Measurements from ENCODE around the gene FXN. TPM values are rescaled to one million over a fixed set of nuclear protein-coding genes. Genes with fewer than 3 reads are reported as not detected.
"Not testable (repeated sequence)": the region's sequence is repeated elsewhere in the genome, so short reads cannot be mapped to it uniquely, and the experiment has no call there.

Gene FXN
- total RNA-seq, 5 donors from 2014 or later (not counting 1 experiment from before 2014, with no cell fraction given): 13.1 to 20.3 (median 15.9) TPM

- DNase-seq (no peak), ATAC-seq (replicated peaks in 1 of 4) (no peak)
- no CpG with 5 or more reads among the region's 3 CpGs for WGBS (ENCODE audit: insufficient coverage)
- ChIA-PET POLR2A (no interaction called here), CTCF (interaction anchor here in 1 of 2 donors (0.7 kb wide), 1 partner anchor 54 kb away, joined by 4 read pairs; no protein-coding TSS in a partner anchor)
- Histone ChIP-seq H3K36me3 (ENCODE audit: control insufficient read depth in 2 of 2, extremely low read depth in 1 of 2, insufficient read depth in 1 of 2, low read length in 1 of 2) (no peaks in the 10 kb centered on the region), H3K9me3 (no peaks in the 10 kb centered on the region), H3K27me3 (replicated peaks in 1 of 2; ENCODE audit: control insufficient read depth in 2 of 2, extremely low read depth in 1 of 2, insufficient read depth in 2 of 2, low read length in 1 of 2) (no peaks in the 10 kb centered on the region), H3K4me3 (ENCODE audit: control insufficient read depth in 1 of 2, extremely low read depth in 1 of 2, low read length in 1 of 2) (no peak overlapping the region), H3K4me1 (ENCODE audit: control insufficient read depth in 1 of 2, extremely low read depth in 1 of 2, insufficient read depth in 2 of 2, low read length in 2 of 2) (no peaks in the 10 kb centered on the region), H3K27ac (ENCODE audit: low read length) (no peak overlapping the region)
- Mint-ChIP-seq H3K9me3 (no peaks in the 10 kb centered on the region), H3K36me3 (no peaks in the 10 kb centered on the region), H3K4me1 (no peaks in the 10 kb centered on the region), H3K27ac (no peak overlapping the region), H3K27me3 (no peaks in the 10 kb centered on the region), H3K4me3 (no peak overlapping the region)
Measured at GRCh38 chr9:69107771-69108170, 72.2 kb downstream of the FXN start.

- H3K4me1 ChIP-seq (ENCODE audit: control insufficient read depth in 1 of 2, extremely low read depth in 1 of 2, insufficient read depth in 2 of 2, low read length in 2 of 2); H3K36me3 Mint-ChIP-seq; POLR2A ChIA-PET; H3K4me1 Mint-ChIP-seq; H3K36me3 ChIP-seq (ENCODE audit: control insufficient read depth in 2 of 2, extremely low read depth in 1 of 2, insufficient read depth in 1 of 2, low read length in 1 of 2); CTCF ChIA-PET; DNase-seq; H3K27ac ChIP-seq (ENCODE audit: low read length); H3K27ac Mint-ChIP-seq; H3K27me3 Mint-ChIP-seq; H3K9me3 Mint-ChIP-seq; H3K4me3 ChIP-seq (ENCODE audit: control insufficient read depth in 1 of 2, extremely low read depth in 1 of 2, low read length in 1 of 2); H3K9me3 ChIP-seq; ATAC-seq (replicated peaks in 1 of 4); H3K4me3 Mint-ChIP-seq; H3K27me3 ChIP-seq (replicated peaks in 1 of 2; ENCODE audit: control insufficient read depth in 2 of 2, extremely low read depth in 1 of 2, insufficient read depth in 2 of 2, low read length in 1 of 2): not testable (repeated sequence)
- 99% methylated on average over 10 of the region's 14 CpGs for WGBS (ENCODE audit: insufficient coverage)
Measured at GRCh38 chr9:69108706-69109105, 73.2 kb downstream of the FXN start.

GRCh38 chr9:69109152-69109551, 73.6 kb downstream of the FXN start:
- Histone ChIP-seq H3K9me3 (no peaks in the 10 kb centered on the region), H3K4me1 (ENCODE audit: control insufficient read depth in 1 of 2, extremely low read depth in 1 of 2, insufficient read depth in 2 of 2, low read length in 2 of 2) (no peaks in the 10 kb centered on the region), H3K36me3 (ENCODE audit: control insufficient read depth in 2 of 2, extremely low read depth in 1 of 2, insufficient read depth in 1 of 2, low read length in 1 of 2) (no peaks in the 10 kb centered on the region), H3K27me3 (replicated peaks in 1 of 2; ENCODE audit: control insufficient read depth in 2 of 2, extremely low read depth in 1 of 2, insufficient read depth in 2 of 2, low read length in 1 of 2) (no peaks in the 10 kb centered on the region), H3K27ac (ENCODE audit: low read length) (no peak overlapping the region), H3K4me3 (ENCODE audit: control insufficient read depth in 1 of 2, extremely low read depth in 1 of 2, low read length in 1 of 2) (no peak overlapping the region)
- ChIA-PET CTCF (no interaction called here), POLR2A (no interaction called here)
- H3K4me1 Mint-ChIP-seq: no peaks in the 10 kb centered on the region
- H3K36me3 Mint-ChIP-seq: no peaks in the 10 kb centered on the region
- no peaks in the 10 kb centered on the region for H3K27me3 Mint-ChIP-seq
- no peaks in the 10 kb centered on the region for H3K9me3 Mint-ChIP-seq
- no peak overlapping the region for H3K4me3 Mint-ChIP-seq
- WGBS (ENCODE audit: insufficient coverage): 100% methylated on average over 1 of the region's 4 CpGs
- no peak overlapping the region for H3K27ac Mint-ChIP-seq
- no peak for DNase-seq
- ATAC-seq (replicated peaks in 1 of 4): no peak

GRCh38 chr9:69112646-69113045, 77.1 kb downstream of the FXN start:
- H3K4me3 Mint-ChIP-seq; H3K36me3 ChIP-seq (ENCODE audit: control insufficient read depth in 2 of 2, extremely low read depth in 1 of 2, insufficient read depth in 1 of 2, low read length in 1 of 2); H3K4me1 ChIP-seq (ENCODE audit: control insufficient read depth in 1 of 2, extremely low read depth in 1 of 2, insufficient read depth in 2 of 2, low read length in 2 of 2); H3K9me3 ChIP-seq; H3K27me3 ChIP-seq (replicated peaks in 1 of 2; ENCODE audit: control insufficient read depth in 2 of 2, extremely low read depth in 1 of 2, insufficient read depth in 2 of 2, low read length in 1 of 2); H3K27ac Mint-ChIP-seq; ATAC-seq (replicated peaks in 1 of 4); H3K27me3 Mint-ChIP-seq; H3K4me1 Mint-ChIP-seq; POLR2A ChIA-PET; DNase-seq; H3K36me3 Mint-ChIP-seq; H3K9me3 Mint-ChIP-seq; H3K4me3 ChIP-seq (ENCODE audit: control insufficient read depth in 1 of 2, extremely low read depth in 1 of 2, low read length in 1 of 2); H3K27ac ChIP-seq (ENCODE audit: low read length): not testable (repeated sequence)
- 95% methylated on average over 14 of the region's 17 CpGs for WGBS (ENCODE audit: insufficient coverage)
- CTCF ChIA-PET: interaction anchor here (0.6 to 1.1 kb wide), 4 partner anchors 20 to 147 kb away, joined by 3 to 9 read pairs (median 4); no protein-coding TSS in a partner anchor

- no peaks in the 10 kb centered on the region for H3K27me3 Mint-ChIP-seq
- H3K36me3 ChIP-seq (ENCODE audit: control insufficient read depth in 2 of 2, extremely low read depth in 1 of 2, insufficient read depth in 1 of 2, low read length in 1 of 2): no peaks in the 10 kb centered on the region
- CTCF ChIA-PET: no interaction called here
- H3K4me3 Mint-ChIP-seq: no peak overlapping the region
- H3K36me3 Mint-ChIP-seq: no peaks in the 10 kb centered on the region
- POLR2A ChIA-PET: no interaction called here
- DNase-seq: no peak
- H3K9me3 Mint-ChIP-seq: no peaks in the 10 kb centered on the region
- peaks cover 2 to 3% of the 10 kb centered on the region in 2 experiments for H3K4me1 ChIP-seq (ENCODE audit: control insufficient read depth in 1 of 2, extremely low read depth in 1 of 2, insufficient read depth in 2 of 2, low read length in 2 of 2)
- no peak for ATAC-seq (replicated peaks in 1 of 4)
- H3K4me3 ChIP-seq (ENCODE audit: control insufficient read depth in 1 of 2, extremely low read depth in 1 of 2, low read length in 1 of 2): no peak overlapping the region
- peaks cover 2 to 3% (median 2%) of the 10 kb centered on the region in 3 donors for H3K4me1 Mint-ChIP-seq
- H3K27me3 ChIP-seq (replicated peaks in 1 of 2; ENCODE audit: control insufficient read depth in 2 of 2, extremely low read depth in 1 of 2, insufficient read depth in 2 of 2, low read length in 1 of 2): peaks cover 0 to 4% of the 10 kb centered on the region in 2 experiments
- WGBS (ENCODE audit: insufficient coverage): no CpG with 5 or more reads among the region's 1 CpG
- H3K27ac Mint-ChIP-seq: no peak overlapping the region
- no peaks in the 10 kb centered on the region for H3K9me3 ChIP-seq
- no peak overlapping the region for H3K27ac ChIP-seq (ENCODE audit: low read length)
Measured at GRCh38 chr9:69115621-69116020, 80.1 kb downstream of the FXN start.

GRCh38 chr9:69118656-69119055, 83.1 kb downstream of the FXN start:
- no peak overlapping the region for H3K4me3 ChIP-seq (ENCODE audit: control insufficient read depth in 1 of 2, extremely low read depth in 1 of 2, low read length in 1 of 2)
- no peaks in the 10 kb centered on the region for H3K27me3 Mint-ChIP-seq
- ATAC-seq (replicated peaks in 1 of 4) (no peak), DNase-seq (no peak)
- H3K36me3 ChIP-seq (ENCODE audit: control insufficient read depth in 2 of 2, extremely low read depth in 1 of 2, insufficient read depth in 1 of 2, low read length in 1 of 2): no peaks in the 10 kb centered on the region
- ChIA-PET POLR2A (no interaction called here), CTCF (no interaction called here)
- H3K9me3 ChIP-seq: no peaks in the 10 kb centered on the region
- H3K36me3 Mint-ChIP-seq: no peaks in the 10 kb centered on the region
- peaks cover 0 to 22% of the 10 kb centered on the region in 2 experiments for H3K27me3 ChIP-seq (replicated peaks in 1 of 2; ENCODE audit: control insufficient read depth in 2 of 2, extremely low read depth in 1 of 2, insufficient read depth in 2 of 2, low read length in 1 of 2)
- H3K27ac ChIP-seq (ENCODE audit: low read length): no peak overlapping the region
- H3K4me1 Mint-ChIP-seq: peaks cover 14 to 17% (median 16%) of the 10 kb centered on the region in 3 donors
- H3K27ac Mint-ChIP-seq: no peak overlapping the region
- 91% methylated on average over 8 of the region's 11 CpGs for WGBS (ENCODE audit: insufficient coverage)
- H3K4me1 ChIP-seq (ENCODE audit: control insufficient read depth in 1 of 2, extremely low read depth in 1 of 2, insufficient read depth in 2 of 2, low read length in 2 of 2): peaks cover 5 to 17% of the 10 kb centered on the region in 2 experiments
- H3K4me3 Mint-ChIP-seq: no peak overlapping the region
- H3K9me3 Mint-ChIP-seq: no peaks in the 10 kb centered on the region
